Measurements from ENCODE around the gene BUB1B. TPM values are rescaled to one million over a fixed set of nuclear protein-coding genes. Genes with fewer than 3 reads are reported as not detected.
A peak's percentile ranks its signal among the peaks of the same experiment; 100 is the strongest.

Gene BUB1B
- total RNA-seq, 1 experiment from 2014 or later, result 92.9 TPM

GRCh38 chr15:40155270-40155910 is 5.5 kb upstream of the BUB1B start:
- H3K4me2 ChIP-seq (ENCODE audit: low read length), result peak overlapping the region; percentile 50
- ChIA-PET RAD21 (ENCODE audit: low non-redundant PET in 1 of 2, low total read pairs in 2 of 2, uncharacterized antibody in 2 of 2, unreplicated experiment in 2 of 2) (no interaction called here), CTCF (interaction anchor here (1.5 kb wide), 1 partner anchor 51 kb away, joined by 5 read pairs; no protein-coding TSS in a partner anchor), POLR2A (no interaction called here)
- ATAC-seq (peak; percentile 74), DNase-seq (ENCODE audit: low read depth, low spot score) (no peak)
- intact Hi-C loops (cut with micrococcal nuclease), result loop anchor here (2.0 kb wide), 1 partner anchor 31 kb away; no protein-coding TSS in a partner anchor
- H3K4me1 ChIP-seq (ENCODE audit: control insufficient read depth in 1 of 2, insufficient read depth in 2 of 2, low read length in 2 of 2), result peaks cover 18 to 25% of the 10 kb centered on the region in 2 experiments
- H4K20me1 ChIP-seq (ENCODE audit: insufficient read depth), result no peaks in the 10 kb centered on the region
- no peak overlapping the region for H3K9ac ChIP-seq (ENCODE audit: low read length)
- no peak overlapping the region for H2AFZ ChIP-seq (ENCODE audit: low read depth, low read length, poor library complexity, severe bottlenecking)
- H3K79me2 ChIP-seq (ENCODE audit: insufficient read depth, low read length), result no peaks in the 10 kb centered on the region
- no peak overlapping the region; the same call in 1 of the 2 replicates for H3K27ac ChIP-seq (ENCODE audit: low read depth, low read length)
- no peaks in the 10 kb centered on the region for H3K27me3 ChIP-seq (ENCODE audit: insufficient read depth, low read length)
- H3K36me3 ChIP-seq (ENCODE audit: control insufficient read depth in 1 of 2, insufficient read depth in 2 of 2, low read length in 2 of 2), result no peaks in the 10 kb centered on the region
- TF ChIP-seq POLR2AphosphoS5 (IDR thresholded peaks at IDR 0.05; ENCODE audit: low read depth, low read length), result no peak
- no peaks in the 10 kb centered on the region for H3K9me3 ChIP-seq (ENCODE audit: control insufficient read depth in 1 of 2, insufficient read depth in 1 of 2, low read depth in 1 of 2, low read length in 2 of 2)
- no TSS peak for BruUV-seq (replicated peaks)
- H3K9me2 ChIP-seq (ENCODE audit: insufficient read depth), result no peaks in the 10 kb centered on the region
- no peak overlapping the region for H3K4me3 ChIP-seq (replicated peaks in 1 of 2; ENCODE audit: low read depth in 1 of 2, low read length in 2 of 2)

- CTCF ChIA-PET, result no interaction called here
Observed at GRCh38 chr15:40157778-40158447, 3.0 kb upstream of the BUB1B start.

More at GRCh38 chr15:40157778-40158447, 3.0 kb upstream of the BUB1B start:
- Histone ChIP-seq H3K27ac (ENCODE audit: low read depth, low read length) (no peak overlapping the region), H3K9me3 (ENCODE audit: control insufficient read depth in 1 of 2, insufficient read depth in 1 of 2, low read depth in 1 of 2, low read length in 2 of 2) (no peaks in the 10 kb centered on the region), H3K27me3 (ENCODE audit: insufficient read depth, low read length) (no peaks in the 10 kb centered on the region), H3K79me2 (ENCODE audit: insufficient read depth, low read length) (peaks cover 21% of the 10 kb centered on the region), H2AFZ (ENCODE audit: low read depth, low read length, poor library complexity, severe bottlenecking) (no peak overlapping the region), H3K9me2 (ENCODE audit: insufficient read depth) (no peaks in the 10 kb centered on the region), H3K4me3 (replicated peaks in 1 of 2; ENCODE audit: low read depth in 1 of 2, low read length in 2 of 2) (no peak overlapping the region), H3K4me1 (ENCODE audit: control insufficient read depth in 1 of 2, insufficient read depth in 2 of 2, low read length in 2 of 2) (peaks cover 25 to 36% of the 10 kb centered on the region in 2 experiments), H3K9ac (ENCODE audit: low read length) (no peak overlapping the region), H3K4me2 (ENCODE audit: low read length) (no peak overlapping the region), H3K36me3 (ENCODE audit: control insufficient read depth in 1 of 2, insufficient read depth in 2 of 2, low read length in 2 of 2) (no peaks in the 10 kb centered on the region; a peak in 1 of 4 replicates), H4K20me1 (ENCODE audit: insufficient read depth) (no peaks in the 10 kb centered on the region)
- ATAC-seq (no peak), DNase-seq (ENCODE audit: low read depth, low spot score) (no peak)
- no TSS peak for BruUV-seq (replicated peaks)
- RAD21 ChIA-PET (ENCODE audit: low non-redundant PET in 1 of 2, low total read pairs in 2 of 2, uncharacterized antibody in 2 of 2, unreplicated experiment in 2 of 2), result no interaction called here
- POLR2A ChIA-PET, result no interaction called here
- TF ChIP-seq SP1 (IDR thresholded peaks at IDR 0.05; ENCODE audit: low read depth) (no peak), SIN3A (IDR thresholded peaks at IDR 0.05; ENCODE audit: low read depth) (no peak), POLR2AphosphoS5 (IDR thresholded peaks at IDR 0.05; ENCODE audit: low read depth, low read length) (no peak), SRF (IDR thresholded peaks at IDR 0.05; ENCODE audit: low read depth) (no peak)
- intact Hi-C loops (cut with micrococcal nuclease), result no loop called here

All from HCT116 (cell line).